Measurements from ENCODE around the gene TMEM132E. TPM values are rescaled to one million over a fixed set of nuclear protein-coding genes. Genes with fewer than 3 reads are reported as not detected.

Gene TMEM132E
- total RNA-seq, 1 experiment from 2014 or later: 0.42 TPM

- peaks cover 3% of the 10 kb centered on the region; the same call in 1 of the 2 replicates for H3K4me1 ChIP-seq (ENCODE audit: insufficient read depth, low read length)
These were observed 17.5 kb downstream of the TMEM132E start for GRCh38 chr17:34596920-34597319.

More at GRCh38 chr17:34596920-34597319, 17.5 kb downstream of the TMEM132E start:
- no peak overlapping the region for H2BK12ac ChIP-seq (ENCODE audit: insufficient read length, low read depth, low read length)
- H3K23me2 ChIP-seq (ENCODE audit: insufficient read length, low read depth, low read length, poor library complexity, severe bottlenecking): no peaks in the 10 kb centered on the region
- no peaks in the 10 kb centered on the region for H3K79me1 ChIP-seq (ENCODE audit: insufficient read depth, low read depth, low read length, poor library complexity, severe bottlenecking)
- H3K9me3 ChIP-seq (ENCODE audit: control insufficient read depth, low read depth, low read length): no peaks in the 10 kb centered on the region
- DNase-seq: no peak
- H3K36me3 Mint-ChIP-seq (ENCODE audit: insufficient read depth in 1 of 3, low read depth in 3 of 3): no peaks in the 10 kb centered on the region
- no CpG with 5 or more reads among the region's 5 CpGs for WGBS (ENCODE audit: extremely low coverage, insufficient read length, low lambda C conversion rate)
- no peak overlapping the region for H3K27ac ChIP-seq (ENCODE audit: insufficient read length, low read depth, low read length)
- peaks cover 19 to 40% of the 10 kb centered on the region in 2 experiments for H3K4me1 Mint-ChIP-seq
- H3K27me3 Mint-ChIP-seq (ENCODE audit: low read depth): peaks cover 70% of the 10 kb centered on the region
- no peak overlapping the region for H3K18ac ChIP-seq (ENCODE audit: insufficient read length, low read depth, low read length)
- H4K91ac ChIP-seq (ENCODE audit: insufficient read length, low read depth, low read length): no peak overlapping the region
- no peak overlapping the region for H3K4me3 Mint-ChIP-seq
- no peak overlapping the region for H2BK5ac ChIP-seq (ENCODE audit: insufficient read length, low read length)
- peaks cover 0 to 3% of the 10 kb centered on the region in 2 experiments; a peak in 1 of 5 replicates for H3K9me3 Mint-ChIP-seq
- H3K9ac ChIP-seq (ENCODE audit: extremely low read depth, insufficient read length, low read length): no peak overlapping the region
- H2BK15ac ChIP-seq (ENCODE audit: low read depth, low read length): no peak overlapping the region
- no peaks in the 10 kb centered on the region for H4K20me1 ChIP-seq (ENCODE audit: control insufficient read depth, insufficient read depth, insufficient read length)
- TF ChIP-seq CTCF (conservative IDR thresholded peaks at IDR 0.05): no peak
- no peak overlapping the region for H3T11ph ChIP-seq (ENCODE audit: low read length)
- H3K56ac ChIP-seq (ENCODE audit: insufficient read length, low read depth, low read length): no peak overlapping the region
- H3K27me3 ChIP-seq (ENCODE audit: insufficient read depth, low read length): no peaks in the 10 kb centered on the region; the same call in 1 of the 2 replicates
- H2BK120ac ChIP-seq (ENCODE audit: low read depth, low read length, poor library complexity, severe bottlenecking): no peak overlapping the region
- H4K8ac ChIP-seq (replicated peaks; ENCODE audit: insufficient read length, low read depth, low read length): no peak overlapping the region
- no peak overlapping the region for H3K4me2 ChIP-seq (ENCODE audit: insufficient read depth, insufficient read length, low read length)
- H3K23ac ChIP-seq (ENCODE audit: insufficient read length, low read depth, low read length): no peak overlapping the region
- no peak overlapping the region for H3K4ac ChIP-seq (ENCODE audit: low read depth, low read length)
- no peak overlapping the region for H4K5ac ChIP-seq (ENCODE audit: insufficient read length, low read depth, low read length)
- no peak overlapping the region for H2AK5ac ChIP-seq (ENCODE audit: insufficient read length, low read length)
- H3K14ac ChIP-seq (ENCODE audit: insufficient read depth, low read length): no peak overlapping the region
- no peak overlapping the region for H2AFZ ChIP-seq (ENCODE audit: low read length)
- no peaks in the 10 kb centered on the region for H3K79me2 ChIP-seq (ENCODE audit: insufficient read depth, low read length)
- no peak overlapping the region; a peak in 1 of 7 replicates for H3K27ac Mint-ChIP-seq
- H2BK20ac ChIP-seq (ENCODE audit: low read depth, low read length, poor library complexity, severe bottlenecking): no peak overlapping the region
